ENCODE data around the gene TRPM3.
A peak's percentile ranks its signal among the peaks of the same experiment; 100 is the strongest.

The TRPM3 gene

GRCh38 chr9:70581955-70582350, 539.5 kb downstream of the TRPM3 start:
- no peak for DNase-seq (ENCODE audit: low read depth in 1 of 2, low spot score in 1 of 2)
- TF ChIP-seq, protein P1, sequence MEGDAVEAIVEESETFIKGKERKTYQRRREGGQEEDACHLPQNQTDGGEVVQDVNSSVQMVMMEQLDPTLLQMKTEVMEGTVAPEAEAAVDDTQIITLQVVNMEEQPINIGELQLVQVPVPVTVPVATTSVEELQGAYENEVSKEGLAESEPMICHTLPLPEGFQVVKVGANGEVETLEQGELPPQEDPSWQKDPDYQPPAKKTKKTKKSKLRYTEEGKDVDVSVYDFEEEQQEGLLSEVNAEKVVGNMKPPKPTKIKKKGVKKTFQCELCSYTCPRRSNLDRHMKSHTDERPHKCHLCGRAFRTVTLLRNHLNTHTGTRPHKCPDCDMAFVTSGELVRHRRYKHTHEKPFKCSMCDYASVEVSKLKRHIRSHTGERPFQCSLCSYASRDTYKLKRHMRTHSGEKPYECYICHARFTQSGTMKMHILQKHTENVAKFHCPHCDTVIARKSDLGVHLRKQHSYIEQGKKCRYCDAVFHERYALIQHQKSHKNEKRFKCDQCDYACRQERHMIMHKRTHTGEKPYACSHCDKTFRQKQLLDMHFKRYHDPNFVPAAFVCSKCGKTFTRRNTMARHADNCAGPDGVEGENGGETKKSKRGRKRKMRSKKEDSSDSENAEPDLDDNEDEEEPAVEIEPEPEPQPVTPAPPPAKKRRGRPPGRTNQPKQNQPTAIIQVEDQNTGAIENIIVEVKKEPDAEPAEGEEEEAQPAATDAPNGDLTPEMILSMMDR (IDR thresholded peaks at IDR 0.05; ENCODE audit: insufficient read depth, low read length) = no peak
- TF ChIP-seq SPI1 (IDR thresholded peaks at IDR 0.05; ENCODE audit: borderline replicate concordance, low read depth) (no peak), POLR2AphosphoS5 (IDR thresholded peaks at IDR 0.05; ENCODE audit: low read depth) (no peak), REST (IDR thresholded peaks at IDR 0.05; ENCODE audit: insufficient replicate concordance, low read depth) (no peak), GABPA (IDR thresholded peaks at IDR 0.05; ENCODE audit: low read depth) (no peak)
- Histone ChIP-seq H3K27ac (replicated peaks) (no peak overlapping the region), H3K27me3 (ENCODE audit: insufficient read depth, poor library complexity, severe bottlenecking) (no peaks in the 10 kb centered on the region), H3K4me3 (replicated peaks; ENCODE audit: insufficient read depth, low read length) (no peak overlapping the region)

GRCh38 chr9:70581214-70581954, 540.0 kb downstream of the TRPM3 start:
- TF ChIP-seq POLR2AphosphoS5 (IDR thresholded peaks at IDR 0.05; ENCODE audit: low read depth) (no peak), GABPA (IDR thresholded peaks at IDR 0.05; ENCODE audit: low read depth) (no peak)
- TF ChIP-seq, protein P1 (IDR thresholded peaks at IDR 0.05; ENCODE audit: insufficient read depth, low read length) = no peak
- H3K27me3 ChIP-seq (ENCODE audit: insufficient read depth, poor library complexity, severe bottlenecking) = no peaks in the 10 kb centered on the region
- H3K27ac ChIP-seq (replicated peaks) = no peak overlapping the region
- no peak for DNase-seq (ENCODE audit: low read depth in 1 of 2, low spot score in 1 of 2)
- H3K4me3 ChIP-seq (replicated peaks; ENCODE audit: insufficient read depth, low read length) = no peak overlapping the region

DNA sequence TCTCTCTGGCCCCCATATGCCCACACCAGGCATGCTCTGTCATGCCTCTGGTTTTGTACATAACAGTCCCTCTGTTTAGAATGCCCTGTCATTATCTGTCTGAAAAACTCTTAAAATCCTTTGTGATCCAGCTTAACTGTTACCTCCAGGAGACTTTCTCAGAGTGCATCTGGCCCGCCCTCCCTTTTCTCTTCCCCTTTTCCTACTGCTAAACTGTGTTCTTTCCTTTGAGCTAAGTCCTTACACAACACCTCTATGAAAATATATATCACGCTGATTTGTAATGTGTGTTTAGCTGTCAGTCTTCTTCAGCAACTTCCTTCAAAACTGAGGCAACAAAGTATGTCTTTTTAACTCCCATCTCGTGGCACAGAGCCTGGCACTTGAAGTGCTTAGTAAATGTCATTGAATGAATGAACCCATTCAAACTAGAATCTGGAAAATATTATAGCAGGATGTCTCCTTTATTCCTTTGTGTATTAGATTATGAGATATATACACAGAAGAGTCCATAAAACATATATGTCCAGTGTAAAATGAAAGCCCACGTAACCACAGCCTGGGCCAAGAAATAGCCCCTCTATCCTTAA, 540.7 kb downstream of the TRPM3 start:
- TF ChIP-seq SPI1 (IDR thresholded peaks at IDR 0.05; ENCODE audit: borderline replicate concordance, low read depth) (peak; percentile 86), GABPA (IDR thresholded peaks at IDR 0.05; ENCODE audit: low read depth) (no peak)
- no peak overlapping the region for H3K4me3 ChIP-seq (replicated peaks; ENCODE audit: insufficient read depth, low read length)
- peak in 1 of 2 experiments; percentile 56 for DNase-seq (ENCODE audit: low read depth in 1 of 2, low spot score in 1 of 2)
- H3K27ac ChIP-seq (replicated peaks) = 0 out of 2 replicates have a peak overlapping the region, but pooled peaks have one; percentile 18
- H3K27me3 ChIP-seq (ENCODE audit: insufficient read depth, poor library complexity, severe bottlenecking) = no peaks in the 10 kb centered on the region

- Histone ChIP-seq H3K27me3 (ENCODE audit: insufficient read depth, poor library complexity, severe bottlenecking) (no peaks in the 10 kb centered on the region), H3K4me3 (replicated peaks; ENCODE audit: insufficient read depth, low read length) (no peak overlapping the region), H3K27ac (replicated peaks) (no peak overlapping the region)
- DNase-seq (ENCODE audit: low read depth in 1 of 2, low spot score in 1 of 2) = no peak
- no peak for TF ChIP-seq REST (IDR thresholded peaks at IDR 0.05; ENCODE audit: insufficient replicate concordance, low read depth)
These were observed 541.7 kb downstream of the TRPM3 start for GRCh38 chr9:70579686-70580085.
